A549 (cell line): Measurements from ENCODE around the gene MAMDC4. TPM values are rescaled to one million over a fixed set of nuclear protein-coding genes. Genes with fewer than 3 reads are reported as not detected.
A peak's percentile ranks its signal among the peaks of the same experiment; 100 is the strongest.
"Not testable (repeated sequence)": the region's sequence is repeated elsewhere in the genome, so short reads cannot be mapped to it uniquely, and the experiment has no call there.

Experiments used
- ATAC-seq, 2 experiments: fragments of 200-7000 bp in 1 of 2; fragments of >200 bp in 1 of 2; cut with Nextera tagmentation in 1 of 2; cut with Tn5 transposase in 1 of 2; 3 replicates each; pipeline versions ENCODE4 v1.8.0 to v1.9.1; 2018 to 2020; ENCODE audit warnings: mild to moderate bottlenecking in 1 of 2, moderate library complexity in 1 of 2
- CTCF ChIA-PET: fragments of 300-600 bp; sonication (Branson Sonifier 250); formaldehyde crosslinking; extraction: SDS; loops from one replicate; lab custom pipeline; 2021; ENCODE audit warnings: antibody characterized with exemption, inconsistent platforms; lab: Yijun Ruan, JAX
- POLR2A ChIA-PET: fragments of 350-600 bp; formaldehyde crosslinking; extraction: SDS; loops from one replicate; lab custom pipeline; 2021; ENCODE audit warnings: antibody characterized with exemption, inconsistent platforms; lab: Yijun Ruan, JAX
- DNase-seq, 2 experiments: peaks; one replicate each; pipeline versions ENCODE4 v3.0.0 to v3.0.0-alpha.2; 2011 to 2016; ENCODE audit warnings: low read depth in 1 of 2, low spot score in 1 of 2
- FAIRE-seq: peaks from 2 replicates; lab custom pipeline; 2011; peaks lifted over from hg19 to GRCh38; lab: Jason Lieb, UNC
- H3K27ac ChIP-seq, 2 experiments: fragments of >200 bp; sonication (Bioruptor Twin); formaldehyde crosslinking; 3 replicates each; pipeline ENCODE4 v1.5.1; 2016 to 2017
- H3K4me1 ChIP-seq: fragments of >200 bp; sonication (Bioruptor Twin); formaldehyde crosslinking; 3 replicates; pipeline ENCODE4 v1.6.1; 2016
- H3K4me2 ChIP-seq: fragments of >200 bp; sonication (Bioruptor Twin); formaldehyde crosslinking; 3 replicates; pipeline ENCODE4 v1.6.1; 2016
- H3K4me3 ChIP-seq: fragments of >200 bp; sonication (Bioruptor Twin); formaldehyde crosslinking; 3 replicates; pipeline ENCODE4 v1.5.1; 2016
- H3K9me3 ChIP-seq: fragments of >200 bp; sonication (Bioruptor Twin); formaldehyde crosslinking; 3 replicates; pipeline ENCODE4 v1.6.1; 2016
- BHLHE40 ChIP-seq: IDR thresholded peaks from 2 replicates; pipeline ENCODE4 v1.6.1; 2012; ENCODE audit warnings: low read depth, low read length, inconsistent platforms
- EHF ChIP-seq: fragments of 250-450 bp; sonication (Bioruptor Pico); IDR thresholded peaks from 2 replicates; pipeline ENCODE4 v1.5.0; 2020; ENCODE audit warnings: mild to moderate bottlenecking
- GATA3 ChIP-seq: IDR thresholded peaks from 2 replicates; pipeline ENCODE4 v1.6.1; 2012; ENCODE audit warnings: borderline replicate concordance
- HEYL ChIP-seq: fragments of 250-450 bp; sonication (Bioruptor Pico); IDR thresholded peaks from 2 replicates; pipeline ENCODE4 v1.8.0; 2021; ENCODE audit warnings: mild to moderate bottlenecking, moderate library complexity
- HOXA7 ChIP-seq: fragments of 250-450 bp; sonication (Bioruptor Pico); IDR thresholded peaks from 2 replicates; pipeline ENCODE4 v1.5.0; 2020; ENCODE audit warnings: mild to moderate bottlenecking, moderate library complexity
- HOXB5 ChIP-seq: fragments of 250-450 bp; sonication (Bioruptor Pico); IDR thresholded peaks from 2 replicates; pipeline ENCODE4 v1.5.0; 2020; ENCODE audit warnings: mild to moderate bottlenecking, moderate library complexity
- KDM5A ChIP-seq: fragments of 200-600 bp; sonication (generic); IDR thresholded peaks from 2 replicates; pipeline ENCODE4 v1.6.1; 2016; ENCODE audit warnings: antibody characterized with exemption, mild to moderate bottlenecking
- MAFK ChIP-seq: fragments of 450-650 bp; IDR thresholded peaks from 2 replicates; pipeline ENCODE4 v1.6.1; 2014; ENCODE audit not compliant: partially characterized antibody
- NR3C1 ChIP-seq: fragments of >200 bp; sonication (Bioruptor Twin); formaldehyde crosslinking; IDR thresholded peaks from 3 replicates; pipeline ENCODE4 v1.6.1; 2017
- TFCP2L1 ChIP-seq: fragments of 250-450 bp; sonication (Bioruptor Pico); IDR thresholded peaks from 2 replicates; pipeline ENCODE4 v1.5.0; 2021; ENCODE audit warnings: mild to moderate bottlenecking
- TP53 ChIP-seq: fragments of 250-450 bp; sonication (Bioruptor Pico); IDR thresholded peaks from 2 replicates; pipeline ENCODE4 v1.5.0; 2021; ENCODE audit warnings: mild to moderate bottlenecking, moderate library complexity
- ZNF302 ChIP-seq: fragments of 250-450 bp; sonication (Bioruptor Pico); IDR thresholded peaks from 2 replicates; pipeline ENCODE4 v1.9.0; 2021; ENCODE audit warnings: inconsistent platforms, mild to moderate bottlenecking, moderate library complexity
- WGBS: methylation state at CpG from one replicate; pipeline ENCODE4 v1.1.6; 2017; ENCODE audit errors: missing lambda C conversion rate; 5-methylcytosine and 5-hydroxymethylcytosine counted together
- polyA minus RNA-seq: library from RNA; depleted of rRNA, polyadenylated mRNA; stranded (reverse); fragments of >200 nt; gene quantifications from 2 replicates; pipeline ENCODE4 v1.2.3, GENCODE V29; 2011; rRNA and poly(A)+ RNA removed
- polyA plus RNA-seq, 4 experiments: library from polyadenylated mRNA; depleted of rRNA in 3 of 4; stranded (reverse); fragments of >200 nt; fragmentation: RNase III in 1 of 4; extraction: RNeasy Plus Mini Kit Qiagen cat#74134 plus additional on column Dnase treatment in 1 of 4; gene quantifications; 2 replicates in 3 of 4; 3 replicates in 1 of 4; pipeline ENCODE4 v1.2.3, GENCODE V29; 2011 to 2017
- TF ChIP-seq, protein P1 (sequence below): IDR thresholded peaks from 2 replicates; pipeline ENCODE4 v1.6.1; 2012
- TF ChIP-seq, protein P2 (sequence below): fragments of >200 bp; sonication (Bioruptor Twin); formaldehyde crosslinking; IDR thresholded peaks from 3 replicates; pipeline ENCODE4 v1.6.1; 2016
- TF ChIP-seq, protein P3 (sequence below): fragments of 150-350 bp; IDR thresholded peaks from 2 replicates; pipeline ENCODE4 v1.6.1; 2014; ENCODE audit warnings: low read depth, mild to moderate bottlenecking, low read length
- TF ChIP-seq, protein P4 (sequence below): IDR thresholded peaks from 2 replicates; pipeline ENCODE4 v1.6.1; 2012; ENCODE audit warnings: low read depth, borderline replicate concordance

MAMDC4 gene
- polyA plus RNA-seq (2011; rRNA removed) (1.3 and 1.5 TPM in 2 replicates), polyA plus RNA-seq (2017; fragmentation: RNase III; extraction: RNeasy Plus Mini Kit Qiagen cat#74134 plus additional on column Dnase treatment) (7.3 to 9.1 TPM (median 7.6 TPM) in 3 replicates), polyA minus RNA-seq (0.50 and 0.68 TPM in 2 replicates)
- polyA plus RNA-seq (2012; cell fraction: cytosol; rRNA removed), result 4.3 and 6.0 TPM in 2 replicates
- polyA plus RNA-seq (2012; cell fraction: nucleus; rRNA removed), result 61.0 and 92.6 TPM in 2 replicates

DNA sequence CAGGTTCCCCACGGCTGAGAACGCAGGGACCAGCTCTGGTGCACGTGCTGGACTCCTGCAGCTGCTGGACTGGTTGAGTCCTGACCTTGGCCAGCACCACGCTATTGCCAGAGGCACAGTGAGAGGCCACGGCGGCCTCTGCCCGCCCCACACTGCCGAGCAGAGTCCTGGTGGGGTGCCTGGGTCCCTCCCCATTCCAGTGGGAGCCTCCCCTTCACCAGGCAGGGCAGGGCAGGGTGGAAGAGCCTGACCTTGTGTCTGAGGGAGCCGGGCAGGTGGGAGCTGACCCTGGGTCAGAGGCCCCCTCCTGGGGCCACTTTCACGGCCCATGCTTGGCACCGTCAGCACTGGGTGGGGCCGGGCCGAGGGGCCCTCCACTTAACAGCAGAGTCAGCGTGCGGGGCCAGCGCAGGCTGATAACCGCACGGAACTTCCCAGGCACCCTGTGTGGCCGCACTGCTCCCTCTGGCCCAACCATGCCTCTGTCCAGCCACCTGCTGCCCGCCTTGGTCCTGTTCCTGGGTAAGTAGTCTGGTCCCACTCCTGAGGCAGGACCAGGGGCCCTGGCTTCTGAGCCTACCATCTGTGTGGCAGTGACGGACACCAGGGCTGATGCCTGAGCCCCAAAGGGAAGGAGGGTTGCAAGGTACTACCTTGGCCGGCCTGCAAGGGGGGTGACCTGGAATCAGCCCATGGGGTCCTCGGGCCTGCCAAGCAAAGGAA, at the start of gene MAMDC4:
Gene MAMDC4, plus strand, starts transcription at position 406 of the 723 bp plus-strand sequence. Its CDS starts 71 bp downstream, at position 477.
- peaks cover 48% of the 10 kb centered on the region for H3K4me1 ChIP-seq
- ATAC-seq, result no peak
- POLR2A ChIA-PET, result interaction anchor here (0.9 to 1.3 kb wide), 2 partner anchors 30 to 61 kb away, joined by 3 read pairs; partner anchors contain the start of gene TMEM141
- TF ChIP-seq TFCP2L1 (CRISPR knock-in tag) (no peak), ZNF302 (no peak), HOXB5 (CRISPR knock-in tag) (no peak), BHLHE40 (no peak), HEYL (no peak), GATA3 (no peak)
- TF ChIP-seq, protein P1, sequence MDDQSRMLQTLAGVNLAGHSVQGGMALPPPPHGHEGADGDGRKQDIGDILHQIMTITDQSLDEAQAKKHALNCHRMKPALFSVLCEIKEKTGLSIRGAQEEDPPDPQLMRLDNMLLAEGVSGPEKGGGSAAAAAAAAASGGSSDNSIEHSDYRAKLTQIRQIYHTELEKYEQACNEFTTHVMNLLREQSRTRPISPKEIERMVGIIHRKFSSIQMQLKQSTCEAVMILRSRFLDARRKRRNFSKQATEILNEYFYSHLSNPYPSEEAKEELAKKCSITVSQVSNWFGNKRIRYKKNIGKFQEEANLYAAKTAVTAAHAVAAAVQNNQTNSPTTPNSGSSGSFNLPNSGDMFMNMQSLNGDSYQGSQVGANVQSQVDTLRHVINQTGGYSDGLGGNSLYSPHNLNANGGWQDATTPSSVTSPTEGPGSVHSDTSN, result 0 out of 2 replicates have a peak, but pooled peaks have one; percentile 20
- TF ChIP-seq, protein P2, sequence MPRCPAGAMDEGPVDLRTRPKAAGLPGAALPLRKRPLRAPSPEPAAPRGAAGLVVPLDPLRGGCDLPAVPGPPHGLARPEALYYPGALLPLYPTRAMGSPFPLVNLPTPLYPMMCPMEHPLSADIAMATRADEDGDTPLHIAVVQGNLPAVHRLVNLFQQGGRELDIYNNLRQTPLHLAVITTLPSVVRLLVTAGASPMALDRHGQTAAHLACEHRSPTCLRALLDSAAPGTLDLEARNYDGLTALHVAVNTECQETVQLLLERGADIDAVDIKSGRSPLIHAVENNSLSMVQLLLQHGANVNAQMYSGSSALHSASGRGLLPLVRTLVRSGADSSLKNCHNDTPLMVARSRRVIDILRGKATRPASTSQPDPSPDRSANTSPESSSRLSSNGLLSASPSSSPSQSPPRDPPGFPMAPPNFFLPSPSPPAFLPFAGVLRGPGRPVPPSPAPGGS, result 0 out of 3 replicates have a peak, but pooled peaks have one; percentile 18
- TF ChIP-seq, protein P3, sequence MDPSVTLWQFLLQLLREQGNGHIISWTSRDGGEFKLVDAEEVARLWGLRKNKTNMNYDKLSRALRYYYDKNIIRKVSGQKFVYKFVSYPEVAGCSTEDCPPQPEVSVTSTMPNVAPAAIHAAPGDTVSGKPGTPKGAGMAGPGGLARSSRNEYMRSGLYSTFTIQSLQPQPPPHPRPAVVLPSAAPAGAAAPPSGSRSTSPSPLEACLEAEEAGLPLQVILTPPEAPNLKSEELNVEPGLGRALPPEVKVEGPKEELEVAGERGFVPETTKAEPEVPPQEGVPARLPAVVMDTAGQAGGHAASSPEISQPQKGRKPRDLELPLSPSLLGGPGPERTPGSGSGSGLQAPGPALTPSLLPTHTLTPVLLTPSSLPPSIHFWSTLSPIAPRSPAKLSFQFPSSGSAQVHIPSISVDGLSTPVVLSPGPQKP, result no peak
- H3K9me3 ChIP-seq, result no peaks in the 10 kb centered on the region
- H3K4me2 ChIP-seq, result peak within 1 kb of the TSS; percentile 86; the same call in 1 of the 3 replicates
- no peak within 1 kb of the TSS for H3K4me3 ChIP-seq
- WGBS, result 84% methylated on average over 21 of the region's 23 CpGs
- H3K27ac ChIP-seq, result peak within 1 kb of the TSS in 1 of 2 experiments; percentile 97; a peak in 3 of 6 replicates
- CTCF ChIA-PET, result interaction anchor here (0.7 to 1.7 kb wide), 4 partner anchors 9 to 375 kb away, joined by 3 to 6 read pairs (median 4); partner anchors contain the start of genes AJM1, C8G and RNF224
- FAIRE-seq, result no peak
- DNase-seq, result no peak

DNA sequence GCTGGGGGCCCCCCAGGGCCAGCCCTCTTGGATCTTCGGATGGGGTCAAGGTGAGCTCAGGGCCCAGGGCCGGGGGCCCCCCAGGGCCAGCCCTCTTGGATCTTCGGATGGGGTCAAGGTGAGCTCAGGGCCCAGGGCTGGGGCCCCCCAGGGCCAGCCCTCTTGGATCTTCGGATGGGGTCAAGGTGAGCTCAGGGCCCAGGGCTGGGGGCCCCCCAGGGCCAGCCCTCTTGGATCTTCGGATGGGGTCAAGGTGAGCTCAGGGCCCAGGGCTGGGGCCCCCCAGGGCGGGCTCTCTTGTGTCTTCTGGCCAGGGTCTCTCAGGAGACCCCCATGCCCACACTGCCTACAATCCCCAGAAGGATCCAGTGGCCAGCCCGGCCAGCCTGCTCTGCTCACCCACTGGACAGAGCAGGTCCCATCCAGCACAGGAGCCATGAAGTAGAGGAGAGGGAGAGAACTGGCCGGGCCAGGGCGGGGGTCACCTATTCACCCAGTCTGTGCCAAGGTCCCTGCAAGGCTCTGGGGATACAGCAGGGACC, 49.1 kb upstream of the MAMDC4 start:
- H3K9me3 ChIP-seq, ATAC-seq, DNase-seq, H3K4me3 ChIP-seq, FAIRE-seq, H3K4me2 ChIP-seq, H3K27ac ChIP-seq, POLR2A ChIA-PET: not testable (repeated sequence)
- 100% methylated on average over 2 of the region's 9 CpGs for WGBS
- H3K4me1 ChIP-seq, result peaks cover 30% of the 10 kb centered on the region
- CTCF ChIA-PET, result interaction anchor here (1.0 to 9.9 kb wide), 6 partner anchors 11 to 226 kb away, joined by 3 to 110 read pairs (median 4); partner anchors contain the start of gene TMEM141

DNA sequence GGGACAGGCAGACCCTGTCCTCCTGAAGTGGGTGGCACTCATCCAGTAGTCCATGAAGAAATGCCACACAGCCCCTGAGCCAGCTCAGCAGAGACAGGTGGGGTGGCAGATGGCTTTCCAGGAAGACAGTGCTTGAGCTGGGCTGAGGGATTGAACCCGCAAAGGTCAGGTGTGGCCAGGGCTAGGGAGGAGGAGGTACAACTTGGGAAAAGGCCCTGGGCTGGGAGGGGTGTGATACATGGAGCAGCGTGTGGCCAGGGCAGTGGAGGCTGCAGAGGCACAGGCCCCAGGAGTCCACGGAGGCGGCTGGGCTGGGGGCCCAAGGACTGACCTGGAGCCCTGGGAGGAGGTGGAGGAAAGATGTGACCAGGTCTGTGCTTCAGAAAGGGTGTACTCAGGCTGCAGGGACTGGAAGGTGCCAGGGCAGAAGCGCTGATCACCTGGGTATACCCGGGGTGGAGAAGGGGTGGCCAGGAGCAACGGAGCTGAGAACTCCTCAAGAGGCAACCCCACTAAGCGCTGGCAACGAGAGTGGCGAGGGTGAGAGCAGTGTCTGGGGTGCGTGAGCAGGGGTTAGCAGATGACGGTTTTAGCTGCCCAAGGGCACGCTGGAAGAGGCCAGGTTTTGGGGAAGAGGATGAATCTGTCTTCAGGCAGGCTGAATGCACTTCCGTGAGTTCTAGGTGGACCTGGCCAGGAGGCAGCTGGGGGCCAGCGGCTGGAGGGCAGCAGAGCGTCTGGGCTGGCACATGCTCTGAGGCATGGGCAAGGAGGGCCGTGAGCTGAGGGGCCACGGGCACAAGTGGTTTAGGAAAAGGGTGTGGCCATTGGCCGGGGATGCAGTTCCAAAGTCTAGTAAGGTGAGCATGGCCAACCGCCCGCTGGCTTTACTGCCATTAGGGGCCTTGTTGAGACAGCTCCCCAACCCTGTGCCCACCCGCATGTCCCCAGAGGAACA, 48.3 kb upstream of the MAMDC4 start:
- POLR2A ChIA-PET, result no interaction called here
- TF ChIP-seq KDM5A, result no peak
- TF ChIP-seq HOXA7 (CRISPR knock-in tag), result no peak
- no peak for TF ChIP-seq TP53 (CRISPR knock-in tag)
- no peak for TF ChIP-seq NR3C1
- TF ChIP-seq, protein P4, sequence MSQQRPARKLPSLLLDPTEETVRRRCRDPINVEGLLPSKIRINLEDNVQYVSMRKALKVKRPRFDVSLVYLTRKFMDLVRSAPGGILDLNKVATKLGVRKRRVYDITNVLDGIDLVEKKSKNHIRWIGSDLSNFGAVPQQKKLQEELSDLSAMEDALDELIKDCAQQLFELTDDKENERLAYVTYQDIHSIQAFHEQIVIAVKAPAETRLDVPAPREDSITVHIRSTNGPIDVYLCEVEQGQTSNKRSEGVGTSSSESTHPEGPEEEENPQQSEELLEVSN, result no peak
- no peak for TF ChIP-seq EHF (CRISPR knock-in tag)
- TF ChIP-seq MAFK, result no peak
- no peak for TF ChIP-seq BHLHE40
- TF ChIP-seq, all 56 proteins: peak for 0
- Histone ChIP-seq H3K9me3 (no peaks in the 10 kb centered on the region), H3K27ac (no peak overlapping the region), H3K4me1 (peaks cover 27% of the 10 kb centered on the region), H3K4me2 (no peak overlapping the region), H3K4me3 (no peak overlapping the region)
- 90% methylated on average over 22 of the region's 22 CpGs for WGBS
- FAIRE-seq (no peak), DNase-seq (no peak), ATAC-seq (no peak)
- CTCF ChIA-PET, result interaction anchor here (0.8 to 9.9 kb wide), 8 partner anchors 11 to 264 kb away, joined by 3 to 110 read pairs (median 5); partner anchors contain the start of gene TMEM141
